GM18517 (cell line): ENCODE results near the gene HLA-DQB1.
"Not testable (repeated sequence)": the region's sequence is repeated elsewhere in the genome, so short reads cannot be mapped to it uniquely, and the experiment has no call there.

Experiments
- ATAC-seq: cut with Tn5 transposase; IDR thresholded peaks from one replicate; pipeline ENCODE4 v1.9.1; 2021; ENCODE audit warnings: mild to moderate bottlenecking, moderate library complexity; ENCODE audit not compliant: unreplicated experiment

Gene HLA-DQB1

DNA sequence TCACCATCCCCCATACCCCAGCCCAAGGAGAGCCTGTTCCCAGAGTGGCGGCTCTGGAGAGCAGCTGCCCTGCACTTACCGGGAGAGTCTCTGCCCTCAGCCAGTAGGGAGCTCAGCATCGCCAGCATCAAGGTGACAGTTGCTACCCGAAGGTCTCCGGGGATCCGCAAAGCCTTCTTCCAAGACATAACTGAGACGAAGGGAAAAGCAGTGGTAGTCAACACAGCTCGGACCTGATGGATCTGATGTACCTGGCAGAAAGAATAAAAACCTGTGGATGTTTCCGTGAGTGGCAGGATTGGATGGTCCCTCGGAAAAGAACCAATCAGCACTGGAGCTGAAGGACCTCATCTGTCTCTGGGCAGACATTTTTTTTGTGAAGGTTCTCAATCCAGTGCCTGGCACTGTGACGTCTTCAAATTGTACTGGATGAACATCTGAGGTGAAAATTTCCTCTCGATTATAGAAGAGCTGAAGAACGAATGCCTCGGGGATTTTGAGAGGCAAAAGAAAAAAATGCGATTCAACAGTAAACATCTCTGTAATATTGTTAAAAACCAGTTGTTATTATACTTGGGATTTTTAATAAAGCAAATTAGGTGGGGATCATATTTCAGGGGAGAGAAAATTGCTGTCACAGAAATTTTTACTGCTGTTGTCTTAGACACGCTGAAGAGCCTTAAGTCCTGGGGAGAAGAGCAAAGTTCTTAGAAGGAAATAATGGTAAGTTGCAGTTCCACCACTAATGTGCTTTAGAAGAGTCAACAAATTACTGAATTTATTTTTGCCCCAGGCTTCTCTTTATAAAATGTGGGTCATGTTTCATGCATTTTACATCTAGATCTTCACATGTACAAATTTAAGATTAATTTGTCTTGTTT lies at the start of gene HLA-DQB1:
Gene HLA-DQB1 (minus strand): TSS at position 238 of the 881 bp plus-strand sequence. CDS start 50 bp downstream, at position 188.
- peak; percentile 76 for ATAC-seq

DNA sequence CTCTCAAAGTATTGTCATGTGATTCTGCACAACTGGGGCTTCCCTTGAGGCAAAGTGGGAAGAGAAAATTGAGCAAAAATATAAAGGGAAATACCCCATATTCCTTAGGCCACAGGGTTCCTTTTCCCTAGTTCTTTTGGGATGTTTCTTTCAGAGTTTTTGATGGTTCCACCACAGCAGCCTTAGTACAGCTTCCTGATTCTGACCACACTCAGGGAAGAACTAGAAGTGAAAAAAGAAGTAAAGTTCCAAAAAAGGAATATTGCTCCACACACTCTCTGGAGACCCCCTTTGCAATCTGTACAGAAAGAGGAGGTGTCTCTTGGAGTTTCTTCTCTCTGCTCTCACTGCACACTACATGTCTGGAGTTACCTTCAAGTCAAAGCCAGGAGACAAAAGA lies 46.8 kb upstream of the HLA-DQB1 start:
- ATAC-seq, result no peak

DNA sequence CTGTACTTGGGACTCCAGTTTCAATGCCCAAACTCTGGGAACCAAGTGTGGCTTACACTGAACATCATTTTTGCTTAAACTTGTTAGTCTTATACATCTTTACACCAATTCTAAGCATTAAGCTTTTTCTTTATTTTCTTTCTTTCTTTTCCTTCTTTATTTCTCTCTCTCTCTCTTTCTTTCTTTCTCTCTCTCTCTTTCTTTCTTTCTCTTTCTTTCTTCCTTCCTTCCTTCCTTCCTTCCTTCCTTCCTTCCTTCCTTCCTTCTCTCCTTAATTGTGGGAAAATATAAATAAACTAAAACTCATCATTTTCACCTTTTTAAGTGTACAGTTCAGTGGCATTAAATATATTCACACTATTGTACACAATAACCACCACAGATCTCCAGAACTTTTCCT lies 43.2 kb upstream of the HLA-DQB1 start:
- no peak for ATAC-seq

DNA sequence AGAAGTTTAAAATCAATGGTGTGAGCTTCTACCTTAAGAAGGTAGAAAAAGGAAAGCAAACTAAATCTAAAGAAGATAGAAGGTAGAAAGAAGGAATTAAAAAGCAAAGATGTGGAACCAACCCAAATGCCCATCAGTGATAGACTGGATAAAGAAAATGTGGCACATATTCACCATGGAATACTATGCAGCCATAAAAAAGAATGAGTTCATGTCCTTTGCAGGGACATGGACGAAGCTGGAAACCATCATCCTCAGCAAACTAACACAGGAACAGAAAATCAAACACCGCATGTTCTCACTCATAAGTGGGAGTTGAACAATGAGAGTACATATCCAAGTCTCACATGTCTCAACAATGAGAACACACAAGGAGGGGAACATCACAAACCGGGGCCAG lies 38.7 kb upstream of the HLA-DQB1 start:
- ATAC-seq, result not testable (repeated sequence)

- ATAC-seq, result no peak
Measured at GRCh38 chr6:32703347-32703746, 36.9 kb upstream of the HLA-DQB1 start.

DNA sequence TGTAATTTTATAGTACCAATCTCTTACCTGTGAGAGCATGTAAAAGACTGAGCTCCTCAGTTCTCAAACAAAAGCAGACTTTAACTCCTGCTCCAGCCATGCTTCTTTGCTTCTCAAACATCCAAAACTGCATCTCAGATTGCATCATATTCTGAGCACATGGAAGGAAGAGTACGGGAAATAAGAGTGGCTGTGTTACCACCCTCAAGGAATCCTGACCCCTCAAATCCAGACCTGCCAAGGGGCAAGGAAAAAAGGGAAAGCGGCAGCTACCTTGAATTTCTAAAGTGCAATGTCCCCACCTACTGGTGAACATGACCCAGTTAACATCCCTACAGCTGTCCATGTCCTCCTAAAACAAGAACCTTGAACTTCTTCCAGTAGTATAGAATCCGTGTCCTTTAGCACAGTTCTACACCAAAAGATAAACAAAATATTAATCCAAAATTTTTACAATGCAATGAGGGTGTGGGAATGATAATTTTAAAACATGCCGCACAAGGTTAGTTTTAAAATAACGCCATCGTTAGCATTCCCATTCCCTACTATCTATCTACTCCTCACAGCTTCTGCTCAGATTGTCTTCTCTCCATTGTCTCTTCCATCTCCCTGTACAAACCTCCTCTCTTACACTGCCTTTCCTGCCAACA lies 34.1 kb upstream of the HLA-DQB1 start:
- ATAC-seq, result no peak

DNA sequence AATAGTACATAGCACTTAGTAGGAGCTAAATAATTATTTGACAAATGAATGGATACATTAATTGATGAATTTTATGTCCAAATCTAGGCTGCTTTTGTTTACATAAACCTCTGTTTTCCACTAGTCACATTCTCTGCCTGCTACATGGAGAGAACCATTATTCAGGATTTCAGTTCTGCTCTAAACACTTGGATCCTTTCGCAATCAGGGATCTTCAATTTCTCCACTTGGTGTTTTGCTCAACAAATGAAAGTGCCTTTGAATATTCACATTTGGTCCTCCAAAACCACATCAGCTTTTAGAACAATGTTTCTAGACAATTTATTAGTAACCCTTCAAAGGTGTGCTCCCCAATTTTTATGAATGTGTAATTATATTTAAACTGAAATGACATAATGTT lies 30.6 kb upstream of the HLA-DQB1 start:
- no peak for ATAC-seq

DNA sequence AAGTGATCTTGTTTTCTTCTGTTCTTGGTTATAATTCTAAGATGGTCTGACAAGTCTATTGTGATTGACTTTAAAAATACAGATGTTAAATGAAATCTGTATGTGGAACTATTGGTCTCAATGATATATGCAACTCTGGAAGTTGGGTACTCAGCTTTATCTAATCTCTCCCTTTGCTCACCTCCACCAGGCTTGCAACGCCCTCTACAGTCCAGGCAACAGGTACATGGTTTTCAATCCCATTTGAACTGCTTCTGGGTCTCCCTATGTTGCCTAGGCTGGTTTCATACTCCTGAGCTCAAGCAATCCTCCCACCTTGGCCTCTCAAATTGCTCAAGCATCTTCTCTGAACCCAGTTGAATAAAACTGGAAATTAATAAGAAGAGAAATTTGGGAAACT lies 25.6 kb upstream of the HLA-DQB1 start:
- ATAC-seq, result no peak

GRCh38 chr6:32689531-32690501 lies 23.4 kb upstream of the HLA-DQB1 start:
- ATAC-seq, result no peak

DNA sequence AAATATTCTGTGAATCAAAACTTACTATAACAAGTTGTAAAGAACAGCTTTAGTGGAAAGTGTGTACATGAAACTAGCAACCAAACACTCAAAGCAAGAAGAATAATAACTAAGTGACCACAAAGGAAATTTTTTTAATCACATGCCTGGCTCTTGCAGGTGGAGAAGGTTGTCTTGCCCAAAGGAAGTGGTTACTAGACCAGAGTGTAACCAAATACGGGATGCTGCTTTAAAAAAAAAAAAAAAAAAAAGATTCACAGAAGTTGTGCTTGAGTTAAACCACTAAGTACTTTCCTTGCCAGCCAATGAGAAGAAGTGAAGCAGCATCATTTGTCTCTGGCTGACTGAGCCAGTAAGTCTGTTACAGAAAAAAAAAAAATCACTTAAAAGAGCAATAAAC lies 19.1 kb upstream of the HLA-DQB1 start:
- peak; percentile 87 for ATAC-seq

DNA sequence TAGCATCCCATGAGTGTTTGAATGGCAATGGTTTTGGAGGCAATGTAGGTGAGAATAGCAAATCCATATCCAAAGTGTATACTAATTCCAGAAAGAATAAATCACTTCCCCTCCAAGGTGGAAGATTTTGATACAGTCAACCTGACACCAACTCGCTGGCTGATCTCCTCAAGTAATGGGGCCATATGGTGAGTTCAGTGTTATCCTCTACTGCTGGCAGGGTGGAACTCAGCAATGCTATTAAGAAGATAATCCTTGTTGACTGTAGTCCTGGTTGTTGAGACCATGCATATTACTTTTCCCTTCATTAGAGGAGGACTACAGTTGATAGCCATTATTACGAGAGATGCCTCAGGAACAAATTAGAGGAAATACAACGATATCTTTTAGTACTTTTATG lies 17.8 kb upstream of the HLA-DQB1 start:
- no peak for ATAC-seq

- ATAC-seq, result no peak
Measured at GRCh38 chr6:32680055-32680454, 13.6 kb upstream of the HLA-DQB1 start.

GRCh38 chr6:32679492-32679891 lies 13.0 kb upstream of the HLA-DQB1 start:
- ATAC-seq, result no peak

GRCh38 chr6:32674123-32674522 lies 7.7 kb upstream of the HLA-DQB1 start:
- not testable (repeated sequence) for ATAC-seq

DNA sequence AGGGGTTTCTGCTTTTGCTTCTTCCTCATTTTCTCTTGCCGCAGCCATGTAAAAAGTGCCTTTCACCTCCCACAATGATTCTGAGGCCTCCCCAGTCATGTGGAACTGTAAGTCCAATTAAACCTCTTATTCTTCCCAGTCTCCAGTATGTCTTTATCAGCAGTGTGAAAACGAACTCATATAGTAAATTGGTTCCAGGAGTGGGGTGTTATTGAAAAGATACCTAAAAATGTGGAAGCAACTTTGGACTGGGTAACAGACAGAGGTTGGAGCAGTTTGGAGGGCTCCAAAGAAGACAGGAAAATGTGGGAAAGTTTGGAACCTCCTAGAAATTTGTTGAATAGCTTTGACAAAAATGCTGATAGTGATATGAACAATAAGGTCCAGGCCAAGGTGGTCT lies 5.5 kb upstream of the HLA-DQB1 start:
- ATAC-seq, result not testable (repeated sequence)

GRCh38 chr6:32669893-32670292 lies 3.4 kb upstream of the HLA-DQB1 start:
- no peak for ATAC-seq

DNA sequence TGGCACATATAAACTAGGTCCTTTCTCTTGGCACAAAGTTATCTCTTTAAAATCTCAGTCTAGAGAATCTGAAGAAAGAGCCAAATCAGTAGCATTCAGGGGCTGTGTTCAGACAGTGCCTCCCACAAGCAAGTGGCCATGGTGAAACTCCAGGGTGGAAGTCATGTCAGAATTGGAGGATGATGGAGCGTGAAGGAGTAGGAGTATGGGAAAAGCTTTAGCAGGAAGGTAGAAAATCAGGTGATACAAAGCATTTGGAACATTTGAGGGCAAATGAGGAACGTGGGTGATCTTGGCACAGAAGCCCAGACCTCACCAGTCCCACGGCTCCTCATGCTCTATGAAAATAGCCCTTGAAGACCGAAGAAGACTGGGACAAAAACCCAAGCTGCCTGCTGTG lies 2.8 kb upstream of the HLA-DQB1 start:
- ATAC-seq, result no peak

DNA sequence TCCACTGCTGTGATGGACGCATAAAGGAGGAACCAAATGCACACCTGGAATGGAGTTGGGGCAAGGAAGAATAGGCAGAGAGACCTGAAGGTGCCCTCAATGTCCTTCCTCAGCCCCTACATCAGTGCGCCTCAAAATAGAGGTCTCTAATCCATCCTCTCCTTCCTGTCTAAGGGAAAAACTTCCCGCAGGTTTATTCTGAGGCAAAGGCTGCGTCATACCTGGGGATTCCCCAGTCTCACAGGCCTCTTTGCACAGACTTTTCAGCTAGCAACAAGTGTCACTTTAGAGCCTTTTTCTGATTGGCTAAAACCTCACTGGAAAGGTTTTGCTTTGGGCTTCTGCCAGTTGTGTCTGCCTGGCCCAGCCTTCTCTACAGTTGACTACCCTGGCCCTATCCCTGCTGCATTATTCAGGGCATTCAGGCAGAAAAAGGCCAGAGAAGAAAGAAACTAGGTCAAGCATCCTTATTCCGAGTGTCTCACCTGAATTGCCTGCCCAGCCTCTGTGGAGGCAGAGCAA lies 1.8 kb upstream of the HLA-DQB1 start:
- ATAC-seq, result peak; percentile 70

DNA sequence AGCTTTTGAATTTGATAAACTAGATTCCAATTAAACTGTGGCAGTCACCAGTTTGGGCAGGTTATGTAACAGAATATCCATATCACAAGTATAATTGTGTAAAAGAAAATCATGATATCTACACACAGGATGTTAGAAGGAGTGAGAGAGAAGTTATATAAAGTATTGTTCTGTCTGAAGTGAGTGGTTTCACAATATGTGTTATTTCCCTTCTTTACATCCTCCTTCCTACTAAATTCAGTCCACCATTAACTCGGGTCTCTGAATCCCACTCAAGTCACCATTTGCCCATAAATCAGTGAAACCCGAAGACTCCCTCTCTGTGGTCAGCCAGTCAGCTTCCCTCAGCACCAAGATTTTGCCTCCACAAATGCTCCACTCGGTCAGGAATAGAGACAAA lies 796 bp downstream of the HLA-DQB1 start:
- ATAC-seq, result no peak

DNA sequence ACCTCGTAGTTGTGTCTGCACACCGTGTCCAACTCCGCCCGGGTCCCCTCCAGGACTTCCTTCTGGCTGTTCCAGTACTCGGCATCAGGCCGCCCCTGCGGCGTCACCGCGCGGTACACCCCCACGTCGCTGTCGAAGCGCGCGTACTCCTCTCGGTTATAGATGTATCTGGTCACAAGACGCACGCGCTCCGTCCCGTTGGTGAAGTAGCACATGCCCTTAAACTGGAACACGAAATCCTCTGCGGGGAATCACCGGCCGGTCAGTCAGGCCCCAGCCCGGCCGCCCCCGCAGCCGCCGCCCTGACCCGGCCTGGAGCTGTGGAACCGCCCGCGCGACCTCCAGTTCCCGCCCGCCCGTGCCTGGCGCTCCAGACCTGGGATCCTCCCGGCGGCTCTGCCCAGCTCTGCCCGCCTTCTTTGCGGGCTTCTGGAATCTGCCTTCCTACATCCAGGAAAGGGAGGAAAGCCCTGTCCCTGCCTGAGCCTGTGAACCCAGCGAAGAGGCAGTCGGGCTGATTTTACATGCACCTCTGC lies 1.6 kb downstream of the HLA-DQB1 start:
- no peak for ATAC-seq

GRCh38 chr6:32664354-32664753 lies 2.1 kb downstream of the HLA-DQB1 start:
- no peak for ATAC-seq
